GM18870 (cell line): ENCODE data around the gene RSL1D1.

ENCODE experiments used
- ATAC-seq: cut with Tn5 transposase; IDR thresholded peaks from one replicate; pipeline ENCODE4 v1.9.1; 2021; ENCODE audit warnings: moderate library complexity; ENCODE audit not compliant: unreplicated experiment

The RSL1D1 gene

DNA sequence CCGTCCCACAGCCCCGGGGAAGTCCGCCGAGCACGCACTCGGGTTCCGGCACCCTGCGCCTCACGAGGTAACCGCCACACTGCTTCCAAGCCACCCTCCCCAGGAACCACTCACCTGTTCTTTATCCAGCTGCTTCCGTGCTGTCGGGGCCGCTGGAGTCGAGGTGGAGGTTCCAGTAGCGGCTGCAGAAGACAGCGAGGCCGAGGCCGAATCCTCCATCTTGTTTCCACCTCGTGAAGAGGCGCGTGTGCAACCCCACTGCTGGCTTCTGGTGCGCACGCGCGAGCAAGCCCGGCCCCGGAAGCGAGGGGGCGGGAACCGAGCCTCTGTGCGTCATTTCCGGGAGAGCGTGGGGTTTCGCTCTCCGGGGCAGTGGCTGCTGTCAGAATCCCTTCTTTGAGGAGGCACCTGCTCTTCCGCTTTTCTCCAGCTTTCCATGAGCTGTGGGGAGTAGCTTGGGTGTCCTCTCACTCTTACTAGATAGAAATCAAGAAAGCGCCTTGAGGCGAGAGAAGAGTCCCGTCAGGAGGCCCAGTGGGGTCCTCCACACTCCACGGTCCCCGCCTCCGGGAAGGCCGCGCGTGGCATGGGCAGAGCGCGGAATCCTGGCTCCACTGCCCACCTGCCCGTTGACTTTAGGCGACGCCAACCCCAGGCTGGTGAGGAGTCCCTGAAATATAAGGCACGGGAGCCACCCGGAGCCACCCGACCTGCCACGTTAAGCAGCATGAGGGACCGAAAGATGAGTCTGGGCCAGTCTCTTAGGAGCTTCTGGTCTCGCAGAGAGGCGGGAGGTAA is at the start of gene RSL1D1:
TSS of gene RSL1D1 (minus strand) at position 249 of the 798 bp plus-strand sequence. CDS start at position 219, 30 bp downstream.
- peak; percentile 69 for ATAC-seq

GRCh38 chr16:11901091-11901490 is 49.7 kb upstream of the RSL1D1 start:
- ATAC-seq = no peak

- no peak for ATAC-seq
Observed at GRCh38 chr16:11896486-11897176, 45.3 kb upstream of the RSL1D1 start.

DNA sequence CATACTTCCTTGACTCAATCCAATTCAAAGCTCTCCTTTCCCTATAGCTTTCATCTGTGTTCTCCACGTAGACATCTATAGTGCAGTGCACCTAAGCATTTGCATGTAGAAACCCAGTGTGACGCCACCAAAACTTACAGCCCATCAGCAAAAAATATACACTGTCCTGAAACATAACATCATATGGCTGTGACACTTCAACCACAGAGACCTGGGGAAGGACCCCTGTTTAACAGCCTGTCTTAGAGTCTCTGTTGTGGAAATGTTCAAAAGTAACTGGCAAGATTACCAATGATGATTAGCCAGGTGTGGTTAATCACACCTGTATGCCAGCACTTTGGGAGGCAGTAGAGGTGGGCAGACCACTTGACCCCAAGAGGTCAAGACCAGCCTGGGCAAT is 42.2 kb upstream of the RSL1D1 start:
- no peak for ATAC-seq

- no peak for ATAC-seq
Observed at GRCh38 chr16:11892761-11893160, 41.4 kb upstream of the RSL1D1 start.

GRCh38 chr16:11890231-11890965 is 39.1 kb upstream of the RSL1D1 start:
- ATAC-seq = no peak

DNA sequence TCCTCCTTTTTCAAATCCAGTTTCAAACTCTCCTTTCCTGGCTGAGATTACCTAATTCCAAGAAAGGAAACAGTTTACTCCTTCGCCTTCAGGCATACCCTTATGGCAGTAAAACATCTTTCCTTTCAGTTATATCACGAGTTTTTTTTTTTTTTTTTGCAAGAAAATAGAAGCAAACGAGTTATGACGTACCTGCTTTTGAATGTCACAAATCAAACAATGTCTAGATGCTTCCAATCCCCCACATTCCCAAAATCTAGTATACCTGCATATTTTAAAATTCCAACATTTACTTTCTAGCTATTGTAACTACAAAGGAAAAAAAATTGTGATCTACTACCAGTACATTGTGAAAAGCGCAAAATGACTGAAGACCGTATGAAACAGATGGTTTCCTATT is 35.5 kb upstream of the RSL1D1 start:
- ATAC-seq = no peak

GRCh38 chr16:11884035-11884434 is 32.7 kb upstream of the RSL1D1 start:
- no peak for ATAC-seq

DNA sequence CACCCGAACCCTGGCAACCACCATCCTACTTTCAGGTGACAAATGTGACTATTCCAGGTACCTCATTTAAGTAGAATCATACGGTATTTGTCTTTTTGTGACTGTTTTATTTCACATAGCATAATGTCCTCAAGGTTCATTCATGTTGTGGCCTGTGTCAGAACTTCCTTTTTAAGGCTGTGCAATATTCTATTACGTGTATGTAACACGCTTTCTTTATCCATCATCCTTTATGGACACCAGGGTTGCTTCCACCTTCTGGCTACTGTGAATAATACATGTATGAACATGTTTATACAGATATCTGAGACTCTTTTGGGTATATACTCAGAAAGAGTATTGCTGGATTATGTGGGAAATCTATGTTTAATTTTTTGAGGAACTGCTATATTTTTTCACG is 28.7 kb upstream of the RSL1D1 start:
- no peak for ATAC-seq

- no peak for ATAC-seq
Observed at GRCh38 chr16:11877374-11877773, 26.0 kb upstream of the RSL1D1 start.

- ATAC-seq = no peak
Observed at GRCh38 chr16:11876306-11876705, 25.0 kb upstream of the RSL1D1 start.

DNA sequence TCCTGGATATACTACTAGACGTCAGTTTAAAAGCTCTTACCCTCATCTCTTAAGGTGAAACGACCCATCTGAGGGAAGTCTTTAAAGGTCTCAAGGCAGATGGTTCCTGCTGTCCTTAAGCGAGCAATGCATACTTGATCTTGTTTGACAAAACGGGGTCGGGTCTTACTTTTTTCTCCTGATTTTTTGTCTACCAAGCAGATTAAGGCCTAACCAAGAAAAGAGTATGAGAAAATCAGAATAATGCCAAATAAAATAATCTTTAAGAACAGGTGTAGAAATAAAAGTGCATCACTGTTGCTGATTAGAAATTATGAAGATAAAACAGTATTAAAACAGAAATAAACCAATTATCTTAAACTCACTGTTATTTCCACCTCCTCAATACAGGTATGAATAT is 24.4 kb upstream of the RSL1D1 start:
- no peak for ATAC-seq

DNA sequence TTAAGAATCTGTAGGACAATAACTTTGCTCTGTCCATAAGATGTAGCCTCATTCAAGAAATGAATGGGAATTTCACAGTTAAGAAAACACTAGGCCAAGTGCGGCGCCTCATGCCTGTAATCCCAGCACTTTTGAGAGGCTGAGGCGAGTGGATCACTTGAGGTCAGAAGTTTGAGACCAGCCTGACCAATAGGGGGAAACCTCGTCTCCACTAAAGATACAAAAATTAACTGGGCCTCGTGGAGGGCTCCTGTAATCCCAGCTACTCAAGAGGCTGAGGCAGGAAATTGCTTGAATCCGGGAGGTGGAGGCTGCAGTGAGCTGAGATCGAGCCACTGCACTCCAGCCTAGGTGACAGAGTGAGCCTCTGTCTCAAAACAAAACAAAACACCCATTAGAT is 19.9 kb upstream of the RSL1D1 start:
- no peak for ATAC-seq

- no peak for ATAC-seq
Observed at GRCh38 chr16:11870399-11870798, 19.1 kb upstream of the RSL1D1 start.

DNA sequence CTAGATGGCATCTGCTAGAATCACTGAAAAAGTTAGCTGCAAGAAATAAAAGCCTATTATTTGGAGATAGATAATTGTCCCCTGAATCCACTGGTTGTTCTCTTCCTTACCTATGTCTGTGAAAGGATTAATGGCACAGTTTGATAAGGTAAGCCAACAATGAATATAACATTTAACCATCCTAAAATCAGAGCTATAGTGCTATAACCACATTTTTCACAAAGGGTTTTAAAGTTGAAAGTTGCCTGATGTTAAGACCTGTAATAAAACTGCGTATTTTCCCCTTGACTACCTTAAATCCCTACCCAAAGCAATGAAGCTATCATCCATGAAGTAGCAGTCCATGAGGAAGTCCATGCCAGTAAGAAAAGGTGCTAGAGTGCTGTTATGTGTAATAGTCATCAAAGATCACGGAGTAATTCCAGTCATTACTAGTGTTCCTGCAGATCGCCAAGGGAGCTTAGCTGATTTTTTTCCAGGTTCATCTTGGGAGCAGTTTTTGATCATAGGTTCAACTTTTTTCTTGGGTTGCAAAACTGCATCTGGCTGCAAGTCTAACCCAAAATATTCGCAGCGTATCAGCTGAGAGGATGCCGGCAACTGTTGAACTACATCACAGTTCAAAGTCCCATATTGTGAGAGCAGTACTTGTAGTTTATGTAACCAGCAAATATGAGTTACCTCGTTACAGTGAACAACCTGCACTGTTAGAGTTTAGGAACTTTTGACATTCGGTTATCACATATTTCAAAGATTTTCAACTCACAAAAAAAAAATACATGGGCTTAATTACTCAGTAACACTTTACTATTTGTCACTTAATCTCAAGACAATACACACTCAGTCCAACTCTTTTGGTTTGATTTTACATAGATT is 18.2 kb upstream of the RSL1D1 start:
- no peak for ATAC-seq

GRCh38 chr16:11868412-11868980 is 17.2 kb upstream of the RSL1D1 start:
- no peak for ATAC-seq

GRCh38 chr16:11862489-11862888 is 11.1 kb upstream of the RSL1D1 start:
- ATAC-seq = no peak

- ATAC-seq = no peak
Observed at GRCh38 chr16:11857161-11857560, 5.8 kb upstream of the RSL1D1 start.

- no peak for ATAC-seq
Observed at GRCh38 chr16:11852092-11852809, 909 bp upstream of the RSL1D1 start.

DNA sequence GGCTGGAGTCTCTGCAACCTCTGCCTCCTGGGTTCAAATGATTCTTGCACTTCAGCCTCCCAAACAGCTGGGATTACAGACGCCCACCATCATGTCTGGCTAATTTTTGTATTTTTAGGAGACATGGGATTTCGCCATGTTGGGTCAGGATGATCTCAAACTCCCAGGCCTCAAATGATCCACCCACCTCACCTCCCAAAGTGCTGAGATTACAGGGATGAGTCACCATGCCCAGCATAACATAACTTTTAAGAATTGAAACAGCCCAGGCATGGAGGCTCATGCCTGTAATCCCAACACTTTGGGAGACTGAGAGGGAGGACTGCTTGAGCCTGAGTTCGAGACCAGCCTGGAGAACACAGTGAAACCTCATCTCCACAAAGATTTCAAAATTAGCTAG is 2.5 kb downstream of the RSL1D1 start:
- no peak for ATAC-seq
